K562 (cell line): ENCODE results near the gene SPON1. TPM values are rescaled to one million over a fixed set of nuclear protein-coding genes. Genes with fewer than 3 reads are reported as not detected.

Experiments used
- ATAC-seq: fragments of 200-7000 bp; cut with Tn5 transposase; 3 replicates; pipeline ENCODE4 v1.9.1; 2020; ENCODE audit warnings: moderate library complexity
- BruUV-seq: library from RNA; stranded (reverse); fragments of 400-500 nt; replicated peaks from 2 replicates; lab custom pipeline; 2021; lab: Mats Ljungman, UMichigan
- CTCF ChIA-PET: fragments of 300-600 bp; formaldehyde crosslinking; extraction: SDS; loops from one replicate; lab custom pipeline; 2021; ENCODE audit warnings: low intra/inter-chr PET ratio; lab: Yijun Ruan, JAX
- POLR2A ChIA-PET: fragments of 300-600, 350-650 bp; sonication (Branson Sonifier 250); formaldehyde crosslinking; extraction: SDS; loops from one replicate; lab custom pipeline; 2021; ENCODE audit warnings: antibody characterized with exemption, inconsistent platforms; lab: Yijun Ruan, JAX
- DNase-seq, 4 experiments: peaks; one replicate each; pipeline versions ENCODE4 v3.0.0 to v3.0.0-alpha.2; 2011 to 2018; ENCODE audit warnings: low spot score in 3 of 4, mixed read lengths in 3 of 4; ENCODE audit errors: extremely low read depth in 1 of 4
- FAIRE-seq: peaks from 2 replicates; lab custom pipeline; 2011; peaks lifted over from hg19 to GRCh38; lab: Jason Lieb, UNC
- H2AFZ ChIP-seq: 2 replicates; pipeline ENCODE4 v1.6.0; 2011; ENCODE audit warnings: low read depth, low read length, control low read depth, inconsistent platforms
- H3K27ac ChIP-seq: fragments of 200-600 bp; 3 replicates; pipeline ENCODE4 v1.8.0; 2011; ENCODE audit warnings: low read depth, mild to moderate bottlenecking, control low read depth, inconsistent platforms, low read length, moderate library complexity, mixed read lengths; ENCODE audit errors: extremely low read depth
- H3K27me3 ChIP-seq, 2 experiments: fragments of 300-600 bp in 1 of 2; 2 replicates in 1 of 2; 3 replicates in 1 of 2; pipeline versions ENCODE4 v1.6.0 to v1.8.0; 2011; ENCODE audit warnings: inconsistent platforms in 2 of 2, low read length in 2 of 2, mild to moderate bottlenecking in 1 of 2, mixed read lengths in 1 of 2, moderate library complexity in 1 of 2; ENCODE audit not compliant: control insufficient read depth in 2 of 2, insufficient read depth in 2 of 2
- H3K36me3 ChIP-seq: fragments of 300-600 bp; 3 replicates; pipeline ENCODE4 v1.8.0; 2011; ENCODE audit warnings: mild to moderate bottlenecking, low read length, inconsistent platforms; ENCODE audit not compliant: control insufficient read depth, insufficient read depth
- H3K4me1 ChIP-seq, 2 experiments: fragments of 200-600 bp in 1 of 2; replicated peaks in 1 of 2; 2 replicates in 1 of 2; 3 replicates in 1 of 2; pipeline versions ENCODE4 v1.5.1 to v1.8.0; 2011; ENCODE audit warnings: inconsistent platforms in 2 of 2, low read length in 2 of 2, mild to moderate bottlenecking in 1 of 2, mixed read lengths in 1 of 2, moderate library complexity in 1 of 2; ENCODE audit not compliant: control insufficient read depth in 2 of 2, insufficient read depth in 2 of 2
- H3K4me2 ChIP-seq: 2 replicates; pipeline ENCODE4 v1.6.1; 2011; ENCODE audit warnings: low read length, control low read depth, inconsistent platforms, mixed read lengths; ENCODE audit not compliant: insufficient read depth
- H3K4me3 ChIP-seq: fragments of 200-600 bp; sonication (generic), shearing (Covaris generic); 2 replicates; pipeline ENCODE4 v1.5.1; 2016; ENCODE audit warnings: control low read depth, inconsistent platforms
- H3K79me2 ChIP-seq: fragments of 200-600 bp; 3 replicates; pipeline ENCODE4 v1.8.0; 2011; ENCODE audit warnings: low read length, inconsistent platforms; ENCODE audit not compliant: control insufficient read depth, insufficient read depth
- H3K9ac ChIP-seq, 2 experiments: 2 replicates each; pipeline versions ENCODE4 v1.6.0 to v1.6.1; 2011; ENCODE audit warnings: low read depth in 2 of 2, low read length in 2 of 2, control low read depth in 1 of 2, inconsistent platforms in 1 of 2, mild to moderate bottlenecking in 1 of 2, mixed read lengths in 1 of 2; ENCODE audit not compliant: insufficient read depth in 1 of 2
- H3K9me1 ChIP-seq: one replicate; pipeline ENCODE4 v1.6.0; 2011; ENCODE audit warnings: inconsistent platforms, mild to moderate bottlenecking, low read length, moderate library complexity; ENCODE audit not compliant: control insufficient read depth, insufficient read depth
- H3K9me3 ChIP-seq: replicated peaks from 2 replicates; pipeline ENCODE4 v1.5.1; 2011; ENCODE audit warnings: low read depth, low read length, inconsistent platforms; ENCODE audit not compliant: control insufficient read depth, insufficient read depth
- H4K20me1 ChIP-seq: replicated peaks from 2 replicates; pipeline ENCODE4 v1.6.1; 2011; ENCODE audit warnings: low read length, inconsistent platforms, mixed read lengths; ENCODE audit not compliant: control insufficient read depth, insufficient read depth
- ARID1B ChIP-seq: fragments of 450-650 bp; IDR thresholded peaks from 2 replicates; pipeline ENCODE4 v1.6.1; 2016; ENCODE audit warnings: antibody characterized with exemption, mild to moderate bottlenecking, inconsistent platforms
- ASH1L ChIP-seq: fragments of 450-650 bp; IDR thresholded peaks from 2 replicates; pipeline ENCODE4 v1.6.1; 2018; ENCODE audit warnings: borderline replicate concordance, mild to moderate bottlenecking, low read depth; ENCODE audit not compliant: partially characterized antibody
- BDP1 ChIP-seq: IDR thresholded peaks from 3 replicates; pipeline ENCODE4 v1.6.1; 2011; ENCODE audit not compliant: insufficient read length, insufficient read depth
- ESRRA ChIP-seq: fragments of 450-650 bp; IDR thresholded peaks from 2 replicates; pipeline ENCODE4 v1.6.1; 2014; ENCODE audit warnings: low read depth, mild to moderate bottlenecking, moderate library complexity, borderline replicate concordance
- ETV5 ChIP-seq: sonication (generic); formaldehyde crosslinking; IDR thresholded peaks from 2 replicates; pipeline ENCODE4 v1.4.0; 2020; ENCODE audit warnings: low read depth, mild to moderate bottlenecking, missing genetic modification reagents
- EWSR1 ChIP-seq: fragments of 450-650 bp; IDR thresholded peaks from 2 replicates; pipeline ENCODE4 v1.6.1; 2018; ENCODE audit warnings: borderline replicate concordance, mild to moderate bottlenecking, low read depth, moderate library complexity; ENCODE audit not compliant: partially characterized antibody
- EZH2 ChIP-seq: IDR thresholded peaks from 2 replicates; pipeline ENCODE4 v1.6.1; 2012; ENCODE audit warnings: low read depth, mild to moderate bottlenecking, inconsistent platforms, low read length, borderline replicate concordance
- FOXA1 ChIP-seq: fragments of 450-650 bp; IDR thresholded peaks from 2 replicates; pipeline ENCODE4 v1.6.1; 2016; ENCODE audit warnings: mild to moderate bottlenecking, borderline replicate concordance
- HNRNPUL1 ChIP-seq: fragments of 200-400 bp; formaldehyde crosslinking; IDR thresholded peaks from 2 replicates; pipeline ENCODE4 v1.6.1; 2017; ENCODE audit warnings: low read length
- JUND ChIP-seq, 2 experiments: IDR thresholded peaks; 2 replicates in 1 of 2; 3 replicates in 1 of 2; pipeline ENCODE4 v1.6.1; 2011; ENCODE audit warnings: borderline replicate concordance in 2 of 2, low read depth in 2 of 2, low read length in 2 of 2, improper control_type of control experiment in 1 of 2, missing biosample characterization in 1 of 2, missing genetic modification characterization in 1 of 2, missing genetic modification reagents in 1 of 2
- PHB2 ChIP-seq: fragments of 450-650 bp; IDR thresholded peaks from 2 replicates; pipeline ENCODE4 v1.6.1; 2017; ENCODE audit warnings: low read depth
- PHF20 ChIP-seq: fragments of 450-650 bp; IDR thresholded peaks from 2 replicates; pipeline ENCODE4 v1.6.1; 2018; ENCODE audit not compliant: partially characterized antibody
- POLR3A ChIP-seq: IDR thresholded peaks from 2 replicates; pipeline ENCODE4 v1.6.1; 2011; ENCODE audit warnings: borderline replicate concordance, mild to moderate bottlenecking, moderate library complexity; ENCODE audit not compliant: insufficient read length, insufficient read depth; ENCODE audit errors: extremely low read depth
- RCOR1 ChIP-seq, 2 experiments: IDR thresholded peaks; 2 replicates each; pipeline ENCODE4 v1.6.1; 2012; ENCODE audit warnings: low read depth in 2 of 2, low read length in 2 of 2, borderline replicate concordance in 1 of 2, improper control_type of control experiment in 1 of 2
- ZNF232 ChIP-seq: sonication (generic); formaldehyde crosslinking; IDR thresholded peaks from 2 replicates; pipeline ENCODE4 v1.8.0; 2022; ENCODE audit warnings: mild to moderate bottlenecking, missing genetic modification reagents
- ZNF253 ChIP-seq: fragments of 250-450 bp; sonication (Bioruptor Pico); conservative IDR thresholded peaks from 2 replicates; pipeline ENCODE4 v1.6.1; 2021; ENCODE audit warnings: mild to moderate bottlenecking
- ZNF316 ChIP-seq: fragments of 450-650 bp; IDR thresholded peaks from 2 replicates; pipeline ENCODE4 v1.6.1; 2016
- WGBS: fragments of 100-300 bp; shearing (Covaris generic); methylation state at CpG from one replicate; pipeline ENCODE4 v1.1.6; 2016; ENCODE audit warnings: low coverage, mixed read lengths; ENCODE audit not compliant: insufficient coverage; ENCODE audit errors: missing lambda C conversion rate; 5-methylcytosine and 5-hydroxymethylcytosine counted together
- in situ Hi-C: fragments of 300-500 bp; cut with MboI; formaldehyde crosslinking; loops from 4 replicates; pipeline ENCODE4 v1.15.0; 2018; ENCODE audit warnings: inconsistent platforms, mixed read lengths
- intact Hi-C: fragments of 100-400 bp; cut with micrococcal nuclease; formaldehyde crosslinking; loops from 2 replicates; pipeline ENCODE4 v1.14.2; 2022
- polyA plus RNA-seq, 8 experiments: library from polyadenylated mRNA; depleted of rRNA in 4 of 8; stranded (reverse) in 5 of 8; unstranded in 3 of 8; fragments of >200 nt; fragmentation: Nextera tagmentation in 2 of 8; fragmentation: Illumina TruSeq in 1 of 8; extraction: Ambion mirVana in 2 of 8; extraction: Trizol in 1 of 8; gene quantifications; 2 replicates each; pipeline versions ENCODE4 v1.2.1 to v1.2.3, GENCODE V29; 2011 to 2014; ENCODE audit warnings: inconsistent platforms in 1 of 8, missing spikeins in 1 of 8
- total RNA-seq, 7 experiments: library from RNA; depleted of rRNA in 6 of 7; stranded (reverse); fragments of >200 nt in 6 of 7; fragmentation: Illumina TruSeq in 2 of 7; extraction: Trizol in 2 of 7; gene quantifications; 2 replicates each; pipeline versions ENCODE4 v1.2.1 to v1.2.3, GENCODE V29; 2011 to 2021; ENCODE audit warnings: low replicate concordance in 1 of 7
- TF ChIP-seq, protein P1 (sequence below): fragments of 200-800 bp; sonication (Bioruptor generic); IDR thresholded peaks from 2 replicates; pipeline ENCODE4 v1.6.1; 2017; ENCODE audit warnings: missing genetic modification characterization, missing compliant biosample characterization
- TF ChIP-seq, protein P2 (sequence below): fragments of 450-650 bp; IDR thresholded peaks from 2 replicates; pipeline ENCODE4 v1.6.1; 2016; ENCODE audit warnings: missing biosample characterization, missing genetic modification characterization

The SPON1 gene
- total and polyA plus RNA-seq, 9 of the 15 experiments (the other 6 are each of a cell fraction or from before 2014, with no cell fraction given) = 0.04 to 0.06 TPM; not detected in 7

- TF ChIP-seq JUND (IDR thresholded peaks at IDR 0.05; ENCODE audit: borderline replicate concordance, low read depth, low read length) (no peak), JUND (tag; IDR thresholded peaks at IDR 0.05; ENCODE audit: borderline replicate concordance, low read depth, low read length) (no peak), ESRRA (no peak), EWSR1 (no peak), PHF20 (no peak), RCOR1 (IDR thresholded peaks at IDR 0.05; ENCODE audit: borderline replicate concordance in 1 of 2, low read depth in 2 of 2, low read length in 2 of 2) (no peak), POLR3A (no peak), ZNF316 (no peak), BDP1 (no peak), PHB2 (no peak), ETV5 (CRISPR knock-in tag) (no peak), FOXA1 (no peak), ZNF253 (no peak), EZH2 (no peak), ZNF232 (CRISPR knock-in tag) (no peak), ASH1L (no peak), HNRNPUL1 (no peak), ARID1B (no peak)
- TF ChIP-seq, protein P1, sequence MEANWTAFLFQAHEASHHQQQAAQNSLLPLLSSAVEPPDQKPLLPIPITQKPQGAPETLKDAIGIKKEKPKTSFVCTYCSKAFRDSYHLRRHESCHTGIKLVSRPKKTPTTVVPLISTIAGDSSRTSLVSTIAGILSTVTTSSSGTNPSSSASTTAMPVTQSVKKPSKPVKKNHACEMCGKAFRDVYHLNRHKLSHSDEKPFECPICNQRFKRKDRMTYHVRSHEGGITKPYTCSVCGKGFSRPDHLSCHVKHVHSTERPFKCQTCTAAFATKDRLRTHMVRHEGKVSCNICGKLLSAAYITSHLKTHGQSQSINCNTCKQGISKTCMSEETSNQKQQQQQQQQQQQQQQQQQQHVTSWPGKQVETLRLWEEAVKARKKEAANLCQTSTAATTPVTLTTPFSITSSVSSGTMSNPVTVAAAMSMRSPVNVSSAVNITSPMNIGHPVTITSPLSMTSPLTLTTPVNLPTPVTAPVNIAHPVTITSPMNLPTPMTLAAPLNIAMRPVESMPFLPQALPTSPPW = no peak
- TF ChIP-seq, protein P2, sequence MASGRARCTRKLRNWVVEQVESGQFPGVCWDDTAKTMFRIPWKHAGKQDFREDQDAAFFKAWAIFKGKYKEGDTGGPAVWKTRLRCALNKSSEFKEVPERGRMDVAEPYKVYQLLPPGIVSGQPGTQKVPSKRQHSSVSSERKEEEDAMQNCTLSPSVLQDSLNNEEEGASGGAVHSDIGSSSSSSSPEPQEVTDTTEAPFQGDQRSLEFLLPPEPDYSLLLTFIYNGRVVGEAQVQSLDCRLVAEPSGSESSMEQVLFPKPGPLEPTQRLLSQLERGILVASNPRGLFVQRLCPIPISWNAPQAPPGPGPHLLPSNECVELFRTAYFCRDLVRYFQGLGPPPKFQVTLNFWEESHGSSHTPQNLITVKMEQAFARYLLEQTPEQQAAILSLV (tag) = no peak
- no peak overlapping the region for H3K4me3 ChIP-seq
- H3K27me3 ChIP-seq = peaks cover 16 to 57% of the 10 kb centered on the region in 2 experiments
- H3K9me1 ChIP-seq = no peaks in the 10 kb centered on the region
- ATAC-seq (no peak), FAIRE-seq (no peak), DNase-seq (no peak)
- H3K4me1 ChIP-seq = no peaks in the 10 kb centered on the region
- ChIA-PET CTCF (no interaction called here), POLR2A (interaction anchor here (0.8 kb wide), 1 partner anchor 298 kb away, joined by 3 read pairs; no protein-coding TSS in a partner anchor)
- no peaks in the 10 kb centered on the region for H3K36me3 ChIP-seq
- no peak overlapping the region for H3K27ac ChIP-seq
- H3K79me2 ChIP-seq = no peaks in the 10 kb centered on the region
- no peak overlapping the region for H3K9ac ChIP-seq
- no TSS peak for BruUV-seq
- 0% methylated on average over 4 of the region's 5 CpGs for WGBS
- intact Hi-C loops (no loop called here), in situ Hi-C loops (no loop called here)
- no peaks in the 10 kb centered on the region for H3K9me3 ChIP-seq
- no peak overlapping the region for H2AFZ ChIP-seq
- H3K4me2 ChIP-seq = no peak overlapping the region
- H4K20me1 ChIP-seq = no peaks in the 10 kb centered on the region; the same call in 1 of the 2 replicates
Measured at GRCh38 chr11:14253840-14254239, 291.3 kb downstream of the SPON1 start.
